ES-I3 (cell line): Measurements from ENCODE around the gene TMCC2.

Source experiments
- H3K36me3 ChIP-seq: 2 replicates; pipeline ENCODE4 v1.6.1; 2013; ENCODE audit warnings: mild to moderate bottlenecking, low read length, control low read depth, moderate library complexity; ENCODE audit not compliant: insufficient read depth
- H3K4me1 ChIP-seq: 2 replicates; pipeline ENCODE4 v1.6.1; 2013; ENCODE audit warnings: mild to moderate bottlenecking, control low read depth, low read length; ENCODE audit not compliant: insufficient read depth
- H3K9ac ChIP-seq: 2 replicates; pipeline ENCODE4 v1.6.1; 2013; ENCODE audit warnings: low read depth, mild to moderate bottlenecking, low read length, moderate library complexity
- H3K9me3 ChIP-seq: 2 replicates; pipeline ENCODE4 v1.6.1; 2013; ENCODE audit warnings: mild to moderate bottlenecking, low read length, moderate library complexity; ENCODE audit not compliant: control insufficient read depth, insufficient read depth

TMCC2 gene

DNA sequence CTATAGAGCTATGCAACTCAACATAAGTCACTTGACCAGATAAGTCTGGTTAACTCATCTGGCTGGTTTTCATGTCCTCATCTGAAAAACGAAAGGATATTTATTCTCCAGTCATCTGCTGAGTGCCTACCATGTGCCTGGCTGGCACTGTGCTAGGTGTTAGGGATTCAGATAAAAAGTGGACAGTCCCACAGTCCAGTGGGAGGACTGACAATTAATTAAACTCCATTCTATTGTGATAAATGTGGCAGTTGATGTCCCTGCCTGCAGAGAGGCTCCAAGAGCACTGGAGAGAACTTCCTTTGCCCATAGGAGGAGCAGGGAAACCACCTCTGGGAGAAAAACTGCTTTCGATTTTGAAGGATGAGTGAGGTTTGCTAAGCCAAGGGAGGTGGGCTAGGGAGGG, 88.4 kb downstream of the TMCC2 start:
- H3K9ac ChIP-seq = no peak overlapping the region
- no peaks in the 10 kb centered on the region for H3K9me3 ChIP-seq
- H3K4me1 ChIP-seq = peaks cover 58% of the 10 kb centered on the region

DNA sequence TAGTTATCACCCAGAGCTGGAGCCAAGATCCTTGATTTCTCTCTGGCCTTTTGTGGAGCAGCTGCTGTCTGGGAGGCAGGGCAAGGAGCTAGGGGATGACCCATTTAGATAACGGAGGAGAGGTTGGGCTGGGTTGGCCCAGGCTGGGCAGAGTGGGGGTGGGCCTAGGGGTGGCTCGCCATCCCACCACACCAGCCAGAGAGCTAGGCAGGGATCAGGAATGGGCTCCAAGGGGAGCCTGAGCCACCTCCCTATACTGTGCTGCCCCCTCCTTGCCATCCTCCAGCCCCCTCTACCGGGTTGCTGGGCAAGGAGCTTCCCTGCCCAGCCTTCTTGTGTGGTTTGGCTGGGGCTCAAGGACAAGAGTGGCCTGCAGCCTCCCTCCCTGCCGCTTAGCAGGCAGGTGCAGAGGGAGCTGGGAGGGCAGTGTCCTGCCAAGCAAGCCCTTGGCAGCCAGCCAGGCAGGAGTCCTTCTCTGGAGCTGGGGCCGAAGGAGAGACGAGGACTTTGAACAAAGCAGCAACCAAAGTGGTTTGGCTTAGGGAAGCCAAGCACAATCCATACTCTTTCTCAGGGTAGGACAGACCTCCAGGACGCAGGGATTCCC, 89.7 kb downstream of the TMCC2 start:
- Histone ChIP-seq H3K4me1 (peaks cover 62% of the 10 kb centered on the region), H3K9ac (peak overlapping the region; percentile 1; the same call in 1 of the 2 replicates), H3K9me3 (no peaks in the 10 kb centered on the region), H3K36me3 (peaks cover 3% of the 10 kb centered on the region; the same call in 1 of the 2 replicates)

More for the DNA sequence above, 88.4 kb downstream of the TMCC2 start:
- peaks cover 14% of the 10 kb centered on the region for H3K36me3 ChIP-seq

DNA sequence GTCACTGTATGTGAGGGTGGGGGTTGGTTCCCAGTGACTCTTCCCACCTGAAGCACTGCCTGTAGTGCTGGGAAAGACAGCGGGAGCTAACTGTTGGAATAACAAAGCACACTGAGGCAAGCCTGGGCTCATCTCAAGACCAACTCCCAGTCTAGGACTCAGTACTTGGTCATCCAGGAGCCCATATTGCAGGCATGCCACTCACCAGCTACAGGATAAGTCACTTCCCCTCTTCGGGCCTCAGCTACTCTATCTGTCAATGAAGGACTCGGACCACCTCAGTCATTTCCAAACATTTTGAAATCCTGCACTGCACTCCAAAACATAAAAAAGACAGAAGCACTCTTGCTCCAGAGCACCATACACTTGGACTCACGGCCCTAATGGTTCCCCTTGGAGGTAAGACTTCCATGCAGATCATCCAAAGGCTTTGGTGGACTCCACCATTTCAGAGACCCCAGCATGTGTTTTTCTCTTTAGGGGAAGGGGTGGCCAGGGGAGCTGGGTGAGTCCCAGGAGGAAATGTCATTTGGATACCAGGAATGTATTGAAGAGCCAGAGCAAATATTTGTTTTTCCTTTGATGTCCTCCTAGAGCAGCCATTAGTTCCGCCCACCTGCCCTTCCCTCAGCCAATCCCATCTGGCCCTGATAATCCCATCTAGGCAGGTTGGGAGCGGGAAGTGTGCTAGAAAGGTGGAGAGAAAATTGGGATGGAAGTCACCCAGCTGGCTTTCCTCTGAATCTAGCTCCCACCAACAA, 90.7 kb downstream of the TMCC2 start:
- Histone ChIP-seq H3K36me3 (peaks cover 3% of the 10 kb centered on the region; the same call in 1 of the 2 replicates), H3K9me3 (no peaks in the 10 kb centered on the region), H3K9ac (peak overlapping the region; percentile 43; the same call in 1 of the 2 replicates), H3K4me1 (peaks cover 55% of the 10 kb centered on the region)

DNA sequence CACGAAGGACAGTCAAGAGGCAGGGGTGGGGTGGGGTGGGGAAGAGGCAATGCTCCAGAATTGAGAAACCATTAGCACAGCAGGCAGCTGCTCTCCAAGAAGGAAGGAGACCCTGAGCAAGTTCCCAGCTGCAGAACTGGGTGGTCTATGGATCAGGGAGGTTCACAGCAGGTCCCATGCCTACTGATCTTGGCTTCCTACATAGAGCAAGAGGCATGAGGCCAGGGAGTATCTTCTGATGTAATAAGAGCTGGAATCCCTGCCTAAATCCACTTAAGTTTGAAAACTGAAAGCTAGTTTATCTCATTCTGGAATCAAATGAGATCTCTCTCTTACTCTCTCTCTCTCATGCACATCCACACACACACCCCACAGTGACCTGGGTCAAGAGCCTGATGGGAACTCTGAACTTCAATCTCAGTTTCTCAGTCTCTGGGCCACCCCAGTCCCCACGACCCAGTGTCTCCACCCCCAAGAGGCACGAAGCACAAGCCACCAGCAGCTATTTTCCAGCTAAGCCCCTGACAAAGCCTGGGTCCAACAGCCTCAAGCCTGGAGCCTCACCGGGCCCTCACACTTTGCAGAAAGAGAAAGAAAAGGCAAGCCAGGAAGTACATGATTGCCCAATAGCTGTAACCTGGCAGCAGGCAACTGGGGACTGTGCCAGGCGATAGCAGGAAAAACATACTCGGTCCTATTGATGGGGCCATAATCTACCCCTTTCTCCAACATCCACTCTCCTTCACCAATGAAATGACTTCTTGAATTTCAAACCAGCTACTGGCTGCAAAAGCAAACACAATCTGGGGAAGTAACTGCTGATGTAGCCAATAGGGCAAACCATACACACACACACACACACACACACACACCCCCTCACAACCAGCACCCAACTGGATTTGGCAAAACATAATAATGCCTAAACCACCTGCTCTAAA, 91.6 kb downstream of the TMCC2 start:
- Histone ChIP-seq H3K36me3 (peaks cover 3% of the 10 kb centered on the region; the same call in 1 of the 2 replicates), H3K9me3 (no peaks in the 10 kb centered on the region), H3K9ac (peak overlapping the region; percentile 43; the same call in 1 of the 2 replicates), H3K4me1 (peaks cover 49% of the 10 kb centered on the region)

DNA sequence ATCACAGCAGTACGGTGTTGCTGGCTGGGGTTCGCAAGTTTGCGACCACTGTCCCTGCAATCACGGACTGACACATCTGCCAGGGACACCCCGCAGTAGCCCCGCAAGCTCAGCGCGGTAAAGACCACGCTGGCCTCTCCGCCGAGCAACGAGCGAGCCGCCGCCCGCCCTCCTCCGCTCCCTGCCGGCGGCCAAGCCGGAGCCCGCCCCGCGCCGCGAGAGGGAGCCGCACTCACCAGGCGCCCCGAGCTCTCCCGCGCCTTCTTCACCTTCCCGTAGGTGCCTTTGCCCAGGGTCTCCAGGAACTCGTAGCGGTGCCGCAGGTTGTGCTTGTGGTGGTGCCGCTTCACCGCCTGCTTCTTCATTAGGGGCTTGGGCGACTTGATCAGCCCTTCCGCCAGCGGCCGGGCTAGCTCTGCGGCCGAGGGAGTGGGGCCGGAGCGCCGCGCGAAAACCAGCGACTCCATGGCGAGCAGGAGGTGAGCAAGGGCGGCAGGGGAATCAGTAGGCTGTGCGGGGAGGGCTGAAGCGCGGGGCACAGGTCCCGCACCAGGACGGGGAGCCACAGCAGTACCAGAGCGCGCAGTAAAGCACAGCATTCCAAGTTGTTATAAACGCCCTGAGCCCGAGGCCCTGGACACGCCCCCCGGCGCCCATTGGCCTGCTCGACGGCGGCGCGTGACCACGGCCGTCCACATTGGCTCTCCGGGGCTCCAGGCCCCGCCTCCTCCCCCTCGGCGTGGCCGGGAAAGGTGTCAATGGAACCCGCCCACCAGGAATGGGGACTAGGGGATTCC, 93.6 kb downstream of the TMCC2 start, which contains the start of gene NUAK2:
Gene NUAK2, minus strand, starts transcription at position 584 of the 797 bp plus-strand sequence. Its CDS starts 117 bp downstream, at position 467.
- no peaks in the 10 kb centered on the region for H3K9me3 ChIP-seq

DNA sequence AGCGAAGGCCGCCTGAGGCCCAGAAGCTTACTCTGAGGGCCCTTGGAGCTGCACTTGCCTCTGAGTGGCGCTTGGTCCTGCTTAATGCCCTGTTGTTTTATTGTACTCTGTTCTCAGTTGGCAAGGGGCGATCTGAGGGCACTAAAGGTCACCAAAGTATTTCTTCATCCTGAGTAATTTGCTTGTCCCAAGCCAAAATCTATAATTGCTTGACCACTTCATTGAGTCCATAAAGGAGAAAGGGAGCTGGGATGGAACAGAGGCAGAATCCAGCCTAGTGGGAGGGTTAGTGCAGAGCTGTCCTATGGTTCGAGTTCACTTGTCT, 94.2 kb downstream of the TMCC2 start:
- H3K4me1 ChIP-seq = peaks cover 40% of the 10 kb centered on the region

More for the DNA sequence above, 93.6 kb downstream of the TMCC2 start, which contains the start of gene NUAK2:
- peak within 1 kb of the TSS; percentile 80 for H3K9ac ChIP-seq
- H3K36me3 ChIP-seq = 0 out of 2 replicates have a peak, but pooled peaks cover 3% of the 10 kb centered on the region
- H3K4me1 ChIP-seq = peaks cover 45% of the 10 kb centered on the region

More for the DNA sequence above, 94.2 kb downstream of the TMCC2 start:
- no peak overlapping the region; the same call in 1 of the 2 replicates for H3K9ac ChIP-seq
- no peaks in the 10 kb centered on the region for H3K9me3 ChIP-seq
- 0 out of 2 replicates have a peak, but pooled peaks cover 3% of the 10 kb centered on the region for H3K36me3 ChIP-seq
